Adipose tissue (tissue), 3 donors: ENCODE data around the gene SALL1. TPM values are rescaled to one million over a fixed set of nuclear protein-coding genes. Genes with fewer than 3 reads are reported as not detected.

Experiments used
- H3K27ac ChIP-seq: one replicate; pipeline ENCODE4 v1.5.1; 2013; ENCODE audit warnings: low read depth, low read length
- WGBS, 3 donors: extraction: QIAGEN DNeasy Blood & Tissue Kit; methylation state at CpG; one replicate each; pipeline ENCODE4 v1.1.7; 2013; 5-methylcytosine and 5-hydroxymethylcytosine counted together
- polyA plus RNA-seq, 3 donors: library from polyadenylated mRNA; stranded (reverse); fragments of 200-250 nt; gene quantifications; one replicate each; pipeline ENCODE4 v1.2.3, GENCODE V29; 2013
- donor health status: healthy with polysubstance abuse.
- donor health status: Bipolar disorder and iron deficiency.
- donor health status: healthy.

Gene SALL1
- polyA plus RNA-seq, 3 donors = 0.08 to 0.12 TPM; not detected in 1

DNA sequence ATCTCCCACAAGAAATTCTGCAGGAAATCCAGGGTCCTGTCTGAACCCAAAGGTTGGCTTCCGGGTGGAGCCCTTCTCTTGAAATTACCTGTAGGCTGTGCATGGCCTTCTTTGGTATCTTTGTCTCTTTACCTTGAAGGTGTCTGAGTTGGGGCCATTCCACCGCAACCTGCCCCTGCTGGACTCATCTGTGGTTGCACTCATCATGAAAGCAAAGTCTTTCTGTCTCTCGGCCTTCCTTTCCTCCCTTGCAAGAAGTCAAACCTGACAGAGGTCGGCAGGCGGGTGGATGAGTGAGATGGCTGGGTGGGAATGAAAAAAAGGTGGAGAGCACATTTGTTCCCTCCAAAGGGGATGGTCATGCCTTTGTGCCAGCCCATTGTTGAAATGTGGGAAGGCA, 25.1 kb downstream of the SALL1 start:
- WGBS, 3 donors = 62 to 67% (median 64%) methylated on average over 5 of the region's 5 CpGs

DNA sequence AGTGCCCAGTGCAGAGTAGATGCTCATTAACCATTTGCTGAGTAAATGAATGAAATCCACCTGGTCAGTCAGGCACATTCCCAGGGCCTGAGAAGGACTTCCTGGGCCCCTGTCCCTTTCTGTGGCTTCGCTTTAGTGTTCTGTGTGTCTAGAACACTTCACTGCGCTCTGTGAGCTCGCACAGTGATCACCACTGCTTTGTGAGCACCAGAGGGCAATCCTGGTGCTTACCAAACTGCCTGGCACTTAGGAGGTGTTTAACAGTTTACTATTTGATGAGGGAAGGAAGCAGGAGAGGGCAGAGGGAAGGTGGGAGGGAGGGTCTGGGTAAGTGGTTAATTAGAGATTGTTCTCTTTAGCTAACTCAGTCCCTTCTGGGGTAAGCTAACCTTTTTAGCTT, 26.2 kb downstream of the SALL1 start:
- WGBS, 3 donors = 63 to 88% (median 83%) methylated on average over 3 of the region's 3 CpGs
- no peak overlapping the region for H3K27ac ChIP-seq

More for the DNA sequence above, 25.1 kb downstream of the SALL1 start:
- H3K27ac ChIP-seq = no peak overlapping the region

DNA sequence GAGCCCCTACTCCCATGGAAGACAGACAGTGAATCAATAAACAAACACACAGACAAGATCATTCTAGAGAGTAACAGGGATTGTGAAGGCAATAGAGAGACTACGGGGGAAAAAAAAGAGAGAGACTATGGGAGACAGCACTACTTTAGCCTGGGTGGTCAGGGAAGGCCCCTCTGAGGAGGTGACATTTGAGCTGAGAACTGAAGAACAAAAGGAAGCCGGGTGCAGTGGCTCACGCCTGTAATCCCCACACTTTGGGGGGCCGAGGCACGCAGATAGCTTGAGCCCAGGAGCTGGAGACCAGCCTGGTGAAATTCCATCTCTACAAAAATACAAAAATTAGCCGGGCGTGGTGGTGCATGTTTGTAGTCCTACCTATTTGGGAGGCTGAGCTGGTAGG, 29.2 kb downstream of the SALL1 start:
- 49 to 62% (median 57%) methylated on average over 7 of the region's 7 CpGs for whole genome bisulfite sequencing, 3 donors
- H3K27ac ChIP-seq = no peak overlapping the region

DNA sequence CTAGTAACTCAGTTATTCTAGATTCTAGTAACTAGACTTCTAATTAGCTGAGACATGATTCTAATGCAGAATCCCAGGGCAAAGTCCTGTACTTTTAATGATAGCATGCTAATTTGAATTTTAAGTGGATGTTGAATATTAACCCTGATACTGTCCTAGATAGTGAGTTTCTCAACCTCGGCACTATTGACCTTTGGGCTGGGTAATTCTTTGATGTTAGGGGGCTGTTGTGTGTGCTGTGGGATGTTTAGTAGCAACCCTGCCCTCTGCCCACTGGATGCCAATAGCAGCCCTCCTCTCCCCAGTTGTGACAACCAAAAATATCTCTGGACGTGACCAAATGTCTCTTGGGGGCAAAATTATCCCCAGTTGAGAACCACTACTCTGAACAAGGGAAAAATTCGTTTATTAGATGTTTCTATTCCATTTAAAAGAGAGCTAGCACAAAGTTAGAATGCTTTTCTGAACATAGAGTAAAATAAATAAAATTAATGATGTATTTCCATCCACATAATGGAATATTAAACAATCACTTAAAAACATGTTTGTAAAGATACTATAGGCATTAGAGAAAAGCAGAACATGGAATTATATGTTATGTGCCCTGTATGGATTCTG, 30.2 kb downstream of the SALL1 start:
- 22 to 36% (median 32%) methylated on average over 3 of the region's 3 CpGs for WGBS, 3 donors
- H3K27ac ChIP-seq = no peak overlapping the region

DNA sequence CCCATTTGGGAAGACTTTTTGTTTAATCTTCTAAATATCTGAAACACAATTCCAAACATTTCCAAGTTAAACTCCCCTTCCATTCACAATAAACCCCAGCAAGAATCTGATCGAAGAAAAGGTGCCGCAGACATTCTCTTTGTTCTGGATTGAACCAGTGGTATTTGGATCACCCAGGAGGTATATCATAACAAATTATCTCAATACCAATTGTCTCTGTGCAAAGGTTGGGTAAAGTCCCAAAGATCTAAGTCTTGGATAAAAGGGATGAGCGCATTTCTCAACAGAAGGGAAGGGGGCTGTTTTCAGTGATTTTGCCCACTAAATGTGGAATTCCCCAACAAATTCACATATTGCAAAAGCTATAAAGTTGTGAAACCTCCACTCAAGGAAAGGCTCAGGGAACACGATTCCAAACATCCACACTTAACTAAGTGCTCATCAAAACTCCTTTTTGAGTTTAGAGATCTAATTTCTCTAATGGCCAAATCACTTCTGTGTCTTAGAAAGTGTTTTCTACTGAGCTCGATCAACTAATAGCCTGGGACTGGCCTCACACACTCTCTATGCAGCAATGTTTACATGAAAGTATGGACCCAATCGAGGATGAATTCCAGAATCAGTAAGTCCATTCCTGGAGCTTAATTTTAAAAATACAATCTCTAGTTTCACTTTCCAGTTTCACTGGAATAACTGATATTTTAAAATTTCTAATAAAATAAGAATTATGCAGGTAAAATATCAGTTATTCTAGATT, 30.9 kb downstream of the SALL1 start:
- WGBS, 3 donors = 70 to 74% (median 71%) methylated on average over 6 of the region's 6 CpGs
- H3K27ac ChIP-seq = no peak overlapping the region

DNA sequence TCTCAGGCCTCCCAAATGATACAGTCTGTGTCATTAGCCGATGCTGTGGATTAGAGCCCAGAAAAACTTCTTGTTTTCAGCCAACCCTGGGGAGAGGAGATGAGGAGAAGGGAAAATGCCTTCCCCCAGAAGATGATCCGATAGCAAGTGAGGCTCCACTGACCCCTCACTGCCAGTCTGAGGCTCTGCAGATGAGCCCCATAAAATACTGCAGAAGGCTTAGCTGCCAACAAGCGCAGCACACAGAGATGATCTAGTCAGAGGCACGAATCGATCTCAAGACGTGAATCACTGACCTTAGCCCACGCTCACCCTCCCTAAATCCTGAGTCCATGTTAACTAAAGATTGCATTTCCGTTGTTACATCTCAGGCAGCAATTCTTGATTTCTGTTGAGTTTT, 31.5 kb downstream of the SALL1 start:
- no peak overlapping the region for H3K27ac ChIP-seq
- WGBS, 3 donors = 45 to 51% (median 47%) methylated on average over 8 of the region's 8 CpGs

DNA sequence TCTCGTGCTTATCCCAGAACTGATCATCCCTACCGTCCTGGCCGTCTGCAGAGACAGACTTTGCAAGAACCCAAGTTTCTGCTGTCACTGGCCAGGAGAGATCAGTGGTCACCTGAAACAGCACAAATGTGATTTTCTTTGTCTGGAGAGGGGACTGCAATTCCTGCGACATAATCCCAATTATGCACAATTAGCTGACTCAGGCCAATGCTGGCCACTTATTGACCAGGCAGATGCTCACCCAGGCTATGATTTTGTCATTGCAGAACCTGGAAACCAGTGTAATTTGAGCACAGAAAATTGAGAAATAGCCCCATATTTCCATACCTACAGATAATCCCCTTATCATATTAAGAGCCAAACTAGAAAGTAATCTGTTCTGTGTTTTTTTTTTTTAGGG, 34.7 kb downstream of the SALL1 start:
- WGBS, 3 donors = 46 to 67% (median 48%) methylated on average over 4 of the region's 4 CpGs
- no peak overlapping the region for H3K27ac ChIP-seq

DNA sequence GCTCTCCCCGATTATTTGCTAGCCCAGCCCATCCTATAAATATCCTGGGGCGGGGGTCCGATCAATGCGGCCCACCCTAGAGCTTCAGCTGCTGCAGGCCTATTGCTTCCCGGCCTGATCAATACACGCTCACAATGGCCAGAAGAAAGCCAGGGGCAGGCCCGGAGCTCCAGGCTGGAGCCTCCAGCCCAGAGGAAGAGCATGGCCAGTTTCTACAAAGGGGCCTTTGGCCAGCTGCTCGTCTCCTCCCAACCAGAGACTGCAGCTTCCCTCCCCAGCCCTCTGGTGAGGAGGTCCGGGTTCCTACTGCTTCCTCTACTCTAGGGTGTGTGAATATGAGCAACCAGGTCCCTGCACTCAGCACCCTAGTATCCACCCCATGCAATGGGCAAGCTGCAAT, 36.7 kb downstream of the SALL1 start:
- no peak overlapping the region for H3K27ac ChIP-seq
- 27 to 40% (median 37%) methylated on average over 9 of the region's 9 CpGs for WGBS, 3 donors

DNA sequence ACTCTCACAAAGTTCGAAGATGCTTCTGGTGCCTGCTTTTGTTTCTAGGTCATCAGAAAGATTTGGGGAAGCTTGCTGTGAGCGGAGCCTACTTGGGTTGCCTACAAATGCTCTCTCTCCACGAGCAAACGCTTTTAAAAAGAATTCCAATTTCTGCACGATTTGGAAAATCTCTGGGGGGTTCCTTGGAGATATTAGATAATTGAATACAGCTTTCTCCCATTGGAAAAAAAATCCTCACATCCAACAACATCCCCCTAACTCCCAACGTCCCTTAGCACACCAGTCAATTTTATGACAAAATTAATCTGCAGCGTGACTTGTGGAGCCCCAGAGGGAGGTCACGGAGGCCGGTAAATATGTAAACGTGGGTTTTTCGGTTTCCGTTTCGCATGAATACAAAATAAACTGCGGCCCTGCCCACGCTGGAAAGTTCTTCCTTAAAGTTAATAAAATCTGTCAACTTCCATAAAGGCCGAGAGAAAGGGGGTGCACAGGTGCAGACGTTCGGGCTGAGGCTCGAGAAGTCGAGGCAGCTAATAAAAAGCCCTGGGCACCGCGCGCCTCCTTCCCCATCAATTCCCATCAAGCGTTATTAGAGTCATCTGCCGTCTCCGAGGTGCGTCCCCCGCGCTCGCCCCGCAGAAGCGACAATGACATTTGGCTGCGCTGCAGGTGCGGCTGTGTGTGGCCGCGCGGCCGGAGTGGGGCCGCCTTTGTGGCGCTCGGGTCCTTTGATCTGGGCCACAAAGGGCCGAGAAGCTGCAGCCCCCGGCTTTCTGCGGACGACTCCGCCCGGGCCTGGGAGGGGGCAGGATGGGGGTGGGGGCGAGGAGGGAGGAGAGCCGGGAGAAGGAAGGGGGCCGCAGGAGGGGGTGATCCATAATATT, 37.6 kb downstream of the SALL1 start:
- WGBS, 3 donors = 5 to 7% (median 6%) methylated on average over 50 of the region's 50 CpGs
- H3K27ac ChIP-seq = no peak overlapping the region

DNA sequence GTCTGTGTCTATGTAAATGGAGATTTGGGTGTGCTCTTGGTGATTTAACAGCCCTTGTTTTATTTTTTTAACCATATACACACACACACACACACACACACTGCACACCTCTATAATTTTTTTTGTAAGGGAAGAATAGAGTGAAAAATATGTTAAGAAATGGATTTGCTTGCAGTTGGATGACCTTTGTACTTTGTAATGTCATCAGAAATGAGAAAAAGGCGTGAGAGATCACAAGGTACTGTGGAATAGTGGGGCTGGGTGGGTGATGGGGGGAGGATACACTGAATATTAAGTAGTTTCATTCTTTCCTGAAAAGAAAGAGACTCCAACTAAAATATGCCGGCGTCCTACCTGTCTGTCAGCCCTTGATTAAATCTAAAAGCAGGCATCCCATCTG, 38.7 kb downstream of the SALL1 start:
- no peak overlapping the region for H3K27ac ChIP-seq
- WGBS, 3 donors = 25 to 47% (median 39%) methylated on average over 3 of the region's 3 CpGs

DNA sequence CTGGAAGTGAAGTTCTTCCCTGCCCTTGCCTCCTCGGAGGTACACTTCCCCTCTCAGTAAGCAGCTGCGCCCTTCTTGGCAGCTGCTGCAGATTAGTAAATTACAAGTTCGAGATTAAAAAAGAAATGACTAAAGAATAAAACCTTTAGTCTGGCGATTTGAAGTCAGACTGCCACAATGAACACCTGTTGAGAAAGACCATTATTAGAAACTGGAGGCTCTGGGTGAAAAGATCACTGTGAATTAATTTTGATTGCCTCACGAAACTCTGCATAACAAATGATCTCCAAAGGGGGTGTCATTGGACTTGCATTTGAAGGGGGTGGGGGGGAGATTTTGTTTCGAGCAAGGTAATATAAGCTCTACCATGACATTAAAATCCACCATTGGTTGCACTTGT, 39.3 kb downstream of the SALL1 start:
- 27 to 48% (median 41%) methylated on average over 6 of the region's 6 CpGs for WGBS, 3 donors
- H3K27ac ChIP-seq = no peak overlapping the region

DNA sequence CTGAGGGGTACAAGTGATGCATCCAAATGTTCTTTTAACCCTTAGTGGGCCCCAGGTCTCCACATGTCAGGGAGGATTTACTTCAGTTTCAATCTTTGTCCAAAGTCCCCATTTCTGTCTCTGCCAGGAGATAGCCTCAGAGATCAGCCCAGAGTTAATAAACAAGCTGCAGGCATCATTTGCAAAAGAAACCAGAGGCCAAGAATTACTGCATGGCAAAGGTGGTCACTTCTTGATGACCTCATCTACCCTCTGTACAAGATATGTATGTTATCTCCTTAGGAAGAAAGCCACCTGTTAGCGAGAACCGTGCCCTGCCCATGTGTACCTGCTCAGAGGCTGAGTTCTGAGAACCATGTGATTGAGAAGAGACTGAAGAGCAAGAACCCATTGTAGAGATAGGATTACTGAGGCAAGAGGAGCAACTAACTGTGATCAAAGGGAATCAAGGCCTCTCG, 40.3 kb downstream of the SALL1 start:
- H3K27ac ChIP-seq = no peak overlapping the region
- 63 to 82% (median 75%) methylated on average over 3 of the region's 3 CpGs for WGBS, 3 donors

DNA sequence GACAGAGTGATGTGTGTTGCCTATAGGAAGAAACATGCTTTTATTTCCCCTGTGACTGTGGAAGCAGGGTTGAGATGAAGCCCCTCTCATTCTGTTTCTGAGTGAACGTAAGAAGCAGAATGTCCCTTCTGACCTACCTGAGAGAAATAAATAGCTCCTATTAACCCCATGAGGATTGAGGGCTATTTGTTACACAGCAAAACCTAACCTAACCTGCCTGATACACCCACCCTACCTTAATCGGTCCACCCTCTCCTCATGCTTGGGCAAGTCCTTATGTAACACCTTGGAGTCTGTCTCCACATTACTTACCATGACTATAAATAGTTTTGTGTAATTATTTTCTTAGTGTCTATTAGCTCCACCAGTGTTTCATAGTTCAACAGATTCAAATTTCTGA, 41.9 kb downstream of the SALL1 start:
- whole genome bisulfite sequencing, 3 donors = 79 to 93% (median 91%) methylated on average over 2 of the region's 2 CpGs
- no peak overlapping the region for H3K27ac ChIP-seq

DNA sequence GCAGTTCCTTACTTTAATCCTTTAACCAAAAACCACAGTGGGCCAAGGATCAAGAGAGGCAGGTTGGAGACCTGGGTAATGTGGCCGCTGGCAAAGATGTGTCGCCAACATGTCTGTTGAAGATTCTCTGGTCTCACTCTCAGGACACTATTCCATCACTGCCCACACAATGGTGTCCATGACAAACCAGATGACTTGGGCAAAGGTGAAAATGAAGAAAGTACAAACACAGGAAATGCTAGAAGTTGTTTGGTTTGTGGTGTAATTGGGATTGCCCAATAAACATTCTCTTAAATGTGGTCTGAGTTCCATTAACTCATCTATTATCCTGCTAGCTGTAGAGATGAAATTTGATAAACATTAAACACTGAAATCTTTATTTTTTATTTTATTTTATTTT, 43.3 kb downstream of the SALL1 start:
- 89 to 100% (median 96%) methylated on average over 2 of the region's 2 CpGs for WGBS, 3 donors

DNA sequence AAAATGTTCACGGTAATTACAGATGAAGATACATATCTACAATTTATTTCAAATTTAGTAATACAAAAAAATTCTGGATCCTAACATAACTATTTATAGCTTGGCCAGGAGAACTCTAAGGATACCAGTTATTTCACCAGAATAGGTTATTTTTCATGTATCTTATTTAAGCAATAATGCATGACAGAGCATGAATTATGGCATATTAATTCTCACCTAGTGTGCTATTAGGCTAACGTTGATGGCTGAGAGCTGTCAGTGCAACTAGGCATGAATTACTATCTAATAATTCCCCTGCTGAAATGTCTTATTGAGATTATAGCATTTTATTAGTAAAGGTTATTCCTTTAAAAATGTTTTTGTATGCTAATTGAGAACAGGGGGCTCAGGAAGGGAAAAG, 44.5 kb downstream of the SALL1 start:
- H3K27ac ChIP-seq = no peak overlapping the region
- WGBS, 3 donors = 57 to 81% (median 74%) methylated on average over 2 of the region's 2 CpGs

More for the DNA sequence above, 43.3 kb downstream of the SALL1 start:
- H3K27ac ChIP-seq = no peak overlapping the region

DNA sequence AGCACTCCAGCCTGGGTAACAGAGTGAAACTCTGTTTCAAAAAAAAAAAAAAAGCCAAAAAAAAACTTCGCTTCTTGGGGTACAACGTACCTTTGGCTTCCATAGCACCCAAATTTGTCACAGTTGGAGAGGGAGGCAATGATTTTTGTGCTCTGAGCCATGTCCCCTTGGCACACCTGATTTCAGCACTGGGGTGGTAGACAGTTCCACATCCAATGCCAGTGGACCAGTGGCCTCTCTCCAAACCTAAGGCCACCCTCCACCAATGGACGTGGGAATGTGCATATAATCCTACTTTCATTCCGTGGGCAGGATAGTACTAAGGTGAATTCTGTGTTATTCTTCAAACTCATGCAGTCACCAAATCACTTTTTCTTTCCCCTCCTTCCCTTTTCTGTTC, 47.5 kb downstream of the SALL1 start:
- WGBS, 3 donors = 75 to 89% (median 77%) methylated on average over 4 of the region's 4 CpGs
- no peak overlapping the region for H3K27ac ChIP-seq

DNA sequence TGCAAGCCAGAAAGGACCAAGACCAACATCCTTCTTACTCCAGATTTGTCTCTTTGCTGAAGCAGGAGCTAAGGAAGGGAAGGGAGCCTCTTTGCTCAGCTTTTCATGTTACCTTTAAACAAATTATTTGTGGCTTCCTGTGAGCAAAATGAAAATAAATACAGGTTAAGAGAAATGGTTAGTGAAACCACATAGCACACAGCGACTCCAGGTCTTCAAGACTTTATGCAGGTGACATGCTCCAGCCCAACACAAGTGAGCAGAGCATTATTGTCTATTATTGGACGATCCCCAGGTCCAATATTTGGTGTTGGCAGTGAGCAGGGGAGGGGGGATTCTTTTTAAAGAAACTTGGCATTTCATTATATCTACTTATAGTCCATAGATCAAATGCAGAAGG, 53.3 kb downstream of the SALL1 start:
- WGBS, 3 donors = 56 to 72% (median 64%) methylated on average over 2 of the region's 2 CpGs
- no peak overlapping the region for H3K27ac ChIP-seq

DNA sequence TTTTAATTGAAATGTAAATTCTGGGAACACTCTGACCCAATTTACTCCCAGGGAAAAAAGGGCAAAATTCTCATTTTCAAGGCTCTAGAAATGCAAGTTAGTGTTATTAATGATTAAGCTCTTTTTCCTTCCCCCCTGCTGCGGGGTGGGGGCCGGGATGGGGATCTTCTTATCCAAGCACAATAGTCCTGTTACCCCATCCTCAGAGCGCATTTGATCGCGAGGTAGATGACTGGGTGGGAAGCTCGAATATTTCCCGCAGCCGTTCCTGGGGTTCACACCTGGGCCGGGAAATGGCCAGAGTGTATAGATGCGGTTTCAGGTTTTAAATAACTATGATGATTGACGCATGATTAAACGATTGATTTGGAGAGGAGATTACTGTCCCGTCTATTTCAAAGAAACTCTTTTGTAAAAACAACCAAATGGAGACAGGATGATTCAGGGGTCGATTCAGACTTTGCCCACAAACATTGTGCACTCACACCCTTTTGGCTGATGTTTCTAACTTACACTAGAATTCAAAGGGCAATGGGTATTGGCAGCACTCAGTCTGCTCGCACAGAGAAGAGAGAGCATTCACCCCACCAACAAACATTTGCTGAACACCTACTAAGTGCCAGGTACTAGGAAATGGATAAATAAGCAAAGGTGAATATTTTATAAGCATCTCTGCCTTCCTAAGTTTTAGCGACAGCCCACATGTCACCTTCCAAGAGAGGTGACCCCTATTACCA, 55.0 kb downstream of the SALL1 start:
- H3K27ac ChIP-seq = no peak overlapping the region
- WGBS, 3 donors = 34 to 57% (median 49%) methylated on average over 16 of the region's 16 CpGs
